Stimulated activated CD8-positive, alpha-beta memory T cell treated with anti-CD3 and anti-CD28 coated beads, Interleukin-4, amount 100 ng/mL, for 4 hours (primary cell): Measurements from ENCODE around the gene CHN2.
"Not testable (repeated sequence)": the region's sequence is repeated elsewhere in the genome, so short reads cannot be mapped to it uniquely, and the experiment has no call there.

Experiments used
- DNase-seq, 2 donors: peaks; one replicate each; pipeline ENCODE4 v3.0.0-alpha.2; 2020; ENCODE audit warnings: low read depth in 2 of 2, low spot score in 1 of 2

Gene CHN2

DNA sequence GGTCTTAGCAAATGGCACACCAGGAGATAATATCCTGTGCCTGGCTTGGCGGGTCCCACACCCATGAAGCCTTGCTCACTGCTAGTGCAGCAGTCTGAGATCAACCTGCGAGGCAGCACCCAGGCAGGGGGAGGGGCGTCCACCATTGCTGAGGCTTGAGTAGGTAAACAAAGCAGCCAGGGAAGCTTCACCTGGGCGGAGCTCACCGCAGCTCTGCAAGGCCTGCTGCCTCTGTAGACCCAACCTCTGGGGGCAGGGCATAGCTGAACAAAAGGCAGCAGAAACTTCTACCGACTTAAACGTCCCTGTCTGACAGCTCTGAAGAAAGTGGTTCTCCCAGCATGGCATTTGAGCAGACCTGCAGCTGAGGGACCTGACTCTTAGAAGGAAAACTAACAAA lies 334.0 kb downstream of the CHN2 start:
- DNase-seq, result not testable (repeated sequence)
